HEK293T (cell line): ENCODE data around the gene ZSCAN10.

ENCODE experiments used
- CTCF ChIA-PET: fragments of 350-600 bp; formaldehyde crosslinking; extraction: SDS; loops from one replicate; lab custom pipeline; 2021; ENCODE audit warnings: antibody characterized with exemption, inconsistent platforms; lab: Yijun Ruan, JAX
- POLR2A ChIA-PET: fragments of 350-600 bp; formaldehyde crosslinking; extraction: SDS; loops from one replicate; lab custom pipeline; 2020; ENCODE audit warnings: antibody characterized with exemption, inconsistent platforms; lab: Yijun Ruan, JAX
- DNase-seq: peaks from one replicate; pipeline ENCODE4 v3.0.0; 2012; ENCODE audit warnings: mixed read lengths; ENCODE audit errors: extremely low spot score
- ARNT ChIP-seq: fragments of 450-650 bp; IDR thresholded peaks from 2 replicates; pipeline ENCODE4 v1.6.1; 2017; ENCODE audit warnings: mild to moderate bottlenecking
- BHLHE40 ChIP-seq: fragments of 450-650 bp; IDR thresholded peaks from 2 replicates; pipeline ENCODE4 v1.6.1; 2016; ENCODE audit warnings: mild to moderate bottlenecking, moderate library complexity, borderline replicate concordance
- CTBP1 ChIP-seq: fragments of 450-650 bp; IDR thresholded peaks from 2 replicates; pipeline ENCODE4 v1.6.1; 2016; ENCODE audit warnings: borderline replicate concordance
- ELF4 ChIP-seq: fragments of 450-650 bp; IDR thresholded peaks from 2 replicates; pipeline ENCODE4 v1.6.1; 2017; ENCODE audit warnings: antibody characterized with exemption
- FOXA1 ChIP-seq: fragments of 450-650 bp; IDR thresholded peaks from 2 replicates; pipeline ENCODE4 v1.6.1; 2016; ENCODE audit warnings: mild to moderate bottlenecking
- FOXK2 ChIP-seq: fragments of 450-650 bp; IDR thresholded peaks from 2 replicates; pipeline ENCODE4 v1.6.1; 2016; ENCODE audit warnings: mild to moderate bottlenecking
- FOXM1 ChIP-seq: fragments of 450-650 bp; IDR thresholded peaks from 2 replicates; pipeline ENCODE4 v1.6.1; 2017; ENCODE audit warnings: mild to moderate bottlenecking, borderline replicate concordance
- HDGF ChIP-seq: fragments of 450-650 bp; IDR thresholded peaks from 2 replicates; pipeline ENCODE4 v1.6.1; 2017; ENCODE audit warnings: antibody characterized with exemption, borderline replicate concordance
- L3MBTL2 ChIP-seq: fragments of 450-650 bp; conservative IDR thresholded peaks from 2 replicates; pipeline ENCODE4 v1.6.1; 2016; ENCODE audit warnings: mild to moderate bottlenecking
- LEF1 ChIP-seq: fragments of 450-650 bp; IDR thresholded peaks from 2 replicates; pipeline ENCODE4 v1.6.1; 2017; ENCODE audit warnings: mild to moderate bottlenecking, borderline replicate concordance
- NFRKB ChIP-seq: fragments of 450-650 bp; IDR thresholded peaks from 2 replicates; pipeline ENCODE4 v1.6.1; 2016; ENCODE audit warnings: mild to moderate bottlenecking, moderate library complexity
- SP1 ChIP-seq: fragments of 450-650 bp; IDR thresholded peaks from 2 replicates; pipeline ENCODE4 v1.6.1; 2017
- SUZ12 ChIP-seq: fragments of 450-650 bp; IDR thresholded peaks from 2 replicates; pipeline ENCODE4 v1.6.1; 2016; ENCODE audit warnings: mild to moderate bottlenecking
- TARDBP ChIP-seq: fragments of 450-650 bp; IDR thresholded peaks from 2 replicates; pipeline ENCODE4 v1.6.1; 2016
- ZNF384 ChIP-seq: fragments of 450-650 bp; IDR thresholded peaks from 2 replicates; pipeline ENCODE4 v1.6.1; 2016
- TF ChIP-seq, protein P1 (sequence below): fragments of 450-650 bp; IDR thresholded peaks from 2 replicates; pipeline ENCODE4 v1.6.1; 2016

The ZSCAN10 gene

DNA sequence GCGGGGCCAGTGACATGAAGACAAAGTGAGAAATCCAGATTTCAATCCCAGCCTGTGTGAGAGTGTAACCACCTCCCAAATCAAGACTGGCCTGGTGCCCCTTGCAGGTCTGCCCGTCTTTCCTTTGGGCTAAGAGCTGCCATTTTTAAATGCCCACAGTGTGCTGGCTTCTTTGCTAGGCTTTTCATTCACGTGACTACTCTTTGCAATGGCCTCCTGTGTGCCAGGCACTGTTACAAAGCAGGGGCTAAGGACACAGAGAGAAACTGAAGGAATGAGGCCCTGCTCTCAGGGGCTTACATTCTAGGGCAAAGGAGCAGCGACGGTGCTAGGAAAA, 269 bp upstream of the ZSCAN10 start:
- CTCF ChIA-PET, result interaction anchor here (1.9 to 2.7 kb wide), 2 partner anchors 30 to 40 kb away, joined by 5 to 14 read pairs; no protein-coding TSS in a partner anchor
- no peak for DNase-seq
- POLR2A ChIA-PET, result interaction anchor here (0.7 to 1.9 kb wide), 3 partner anchors 30 to 344 kb away, joined by 3 to 4 read pairs (median 4); partner anchors contain the start of genes NAA60 and ZNF597

GRCh38 chr16:3097266-3097665, 1.8 kb downstream of the ZSCAN10 start:
- no peak for DNase-seq
- TF ChIP-seq ZNF384, result no peak
- no peak for TF ChIP-seq NFRKB
- TF ChIP-seq BHLHE40, result no peak
- no peak for TF ChIP-seq FOXK2
- no peak for TF ChIP-seq FOXM1
- TF ChIP-seq ELF4, result no peak
- TF ChIP-seq CTBP1, result no peak
- CTCF ChIA-PET, result interaction anchor here (1.9 to 2.7 kb wide), 2 partner anchors 32 to 38 kb away, joined by 5 to 14 read pairs; no protein-coding TSS in a partner anchor
- POLR2A ChIA-PET, result interaction anchor here (1.2 to 1.6 kb wide), 2 partner anchors 38 to 52 kb away, joined by 5 to 6 read pairs; no protein-coding TSS in a partner anchor

More for the DNA sequence above, 269 bp upstream of the ZSCAN10 start:
- no peak for TF ChIP-seq ARNT
- no peak for TF ChIP-seq NFRKB
- no peak for TF ChIP-seq CTBP1
- TF ChIP-seq, protein P1, sequence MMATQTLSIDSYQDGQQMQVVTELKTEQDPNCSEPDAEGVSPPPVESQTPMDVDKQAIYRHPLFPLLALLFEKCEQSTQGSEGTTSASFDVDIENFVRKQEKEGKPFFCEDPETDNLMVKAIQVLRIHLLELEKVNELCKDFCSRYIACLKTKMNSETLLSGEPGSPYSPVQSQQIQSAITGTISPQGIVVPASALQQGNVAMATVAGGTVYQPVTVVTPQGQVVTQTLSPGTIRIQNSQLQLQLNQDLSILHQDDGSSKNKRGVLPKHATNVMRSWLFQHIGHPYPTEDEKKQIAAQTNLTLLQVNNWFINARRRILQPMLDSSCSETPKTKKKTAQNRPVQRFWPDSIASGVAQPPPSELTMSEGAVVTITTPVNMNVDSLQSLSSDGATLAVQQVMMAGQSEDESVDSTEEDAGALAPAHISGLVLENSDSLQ, result no peak
- TF ChIP-seq FOXM1, result no peak
- no peak for TF ChIP-seq TARDBP
- TF ChIP-seq BHLHE40, result no peak

GRCh38 chr16:3096362-3096761, 2.7 kb downstream of the ZSCAN10 start:
- POLR2A ChIA-PET, result no interaction called here
- TF ChIP-seq ELF4 (no peak), SUZ12 (no peak), CTBP1 (no peak), FOXA1 (no peak), TARDBP (no peak)
- no peak for DNase-seq
- CTCF ChIA-PET, result interaction anchor here (1.3 kb wide), 1 partner anchor 37 kb away, joined by 5 read pairs; no protein-coding TSS in a partner anchor

GRCh38 chr16:3095869-3096268, 3.2 kb downstream of the ZSCAN10 start:
- CTCF ChIA-PET, result interaction anchor here (0.7 to 1.3 kb wide), 3 partner anchors 37 to 53 kb away, joined by 3 to 5 read pairs (median 4); no protein-coding TSS in a partner anchor
- no peak for DNase-seq
- POLR2A ChIA-PET, result no interaction called here
- TF ChIP-seq FOXK2 (no peak), ZNF384 (0 out of 2 replicates have a peak, but pooled peaks have one; percentile 27)

- TF ChIP-seq SP1 (no peak), LEF1 (no peak), FOXM1 (no peak), FOXK2 (no peak), NFRKB (no peak), SUZ12 (no peak), CTBP1 (no peak), ELF4 (no peak), TARDBP (no peak), HDGF (no peak), BHLHE40 (no peak), FOXA1 (no peak), ARNT (no peak), ZNF384 (no peak)
- TF ChIP-seq, protein P1, result no peak
- peak; percentile 63 for DNase-seq
- ChIA-PET CTCF (interaction anchor here (0.7 kb wide), 1 partner anchor 76 kb away, joined by 3 read pairs; no protein-coding TSS in a partner anchor), POLR2A (no interaction called here)
Observed at GRCh38 chr16:3094289-3095027, 4.6 kb downstream of the ZSCAN10 start.

DNA sequence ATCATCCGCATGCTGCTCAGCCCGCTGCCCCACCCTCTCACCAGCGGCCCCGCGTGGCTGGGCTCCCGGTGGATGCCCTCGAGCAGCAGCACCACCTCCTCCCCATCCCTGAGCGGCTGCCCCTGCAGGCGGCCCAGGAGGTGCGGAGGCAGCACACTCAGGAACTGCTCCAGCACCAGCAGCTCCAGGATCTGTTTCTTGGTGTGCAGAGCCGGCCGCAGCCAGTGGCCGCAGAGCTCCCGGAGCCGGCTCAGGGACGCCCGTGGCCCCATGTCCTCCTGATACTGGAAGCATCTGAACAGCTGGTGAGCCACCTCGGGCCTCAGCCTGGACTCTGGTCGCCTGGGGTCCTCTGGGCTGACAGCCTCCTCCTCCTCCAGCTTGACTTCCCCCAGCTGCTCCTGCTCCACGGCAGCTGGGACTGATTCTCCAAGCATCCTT, 6.6 kb downstream of the ZSCAN10 start:
- CTCF ChIA-PET, result interaction anchor here (1.5 kb wide), 1 partner anchor 80 kb away, joined by 3 read pairs; no protein-coding TSS in a partner anchor
- no peak for DNase-seq
- TF ChIP-seq ARNT, result no peak
- no peak for TF ChIP-seq TARDBP
- no peak for TF ChIP-seq NFRKB
- no peak for TF ChIP-seq HDGF
- no peak for TF ChIP-seq FOXK2
- no peak for TF ChIP-seq BHLHE40
- TF ChIP-seq, protein P1, result no peak
- TF ChIP-seq LEF1, result no peak
- no peak for TF ChIP-seq L3MBTL2
- no peak for TF ChIP-seq ELF4
- TF ChIP-seq SP1, result no peak
- no peak for TF ChIP-seq CTBP1
- TF ChIP-seq SUZ12, result no peak
- no peak for TF ChIP-seq ZNF384
- TF ChIP-seq FOXM1, result no peak
- no peak for TF ChIP-seq FOXA1
- POLR2A ChIA-PET, result interaction anchor here (0.6 to 1.1 kb wide), 2 partner anchors 36 to 42 kb away, joined by 3 read pairs; partner anchors contain the start of gene ZNF213
